ENCODE measurements around the gene ALDH2.
A peak's percentile ranks its signal among the peaks of the same experiment; 100 is the strongest.
"Not testable (repeated sequence)": the region's sequence is repeated elsewhere in the genome, so short reads cannot be mapped to it uniquely, and the experiment has no call there.

ALDH2 gene

GRCh38 chr12:111766608-111767361 is at the start of gene ALDH2:
Gene ALDH2 (plus strand): TSS chr12:111766933. CDS start chr12:111766983, 50 bp downstream.
- Histone ChIP-seq H3K27me3 (ENCODE audit: insufficient read depth, low read length) (no peaks in the 10 kb centered on the region), H2AFZ (ENCODE audit: low read depth, low read length) (peak within 1 kb of the TSS; percentile 75), H3K36me3 (ENCODE audit: insufficient read depth, low read length) (no peaks in the 10 kb centered on the region), H3K9me3 (ENCODE audit: low read length) (no peaks in the 10 kb centered on the region), H3K4me3 (ENCODE audit: low read length) (peak within 1 kb of the TSS; percentile 55), H3K4me1 (ENCODE audit: insufficient read depth, low read length) (peaks cover 15% of the 10 kb centered on the region)

- peaks cover 15% of the 10 kb centered on the region for H3K4me1 ChIP-seq (ENCODE audit: insufficient read depth, low read length)
- H3K4me3 ChIP-seq (ENCODE audit: low read length); H3K9me3 ChIP-seq (ENCODE audit: low read length); H2AFZ ChIP-seq (ENCODE audit: low read depth, low read length); H3K27me3 ChIP-seq (ENCODE audit: insufficient read depth, low read length): not testable (repeated sequence)
- peaks cover 43% of the 10 kb centered on the region for H3K36me3 ChIP-seq (ENCODE audit: insufficient read depth, low read length)
Observed at GRCh38 chr12:111719316-111719715, 47.4 kb upstream of the ALDH2 start.

- H3K4me3 ChIP-seq (ENCODE audit: low read length) = no peak overlapping the region
- no peak overlapping the region for H2AFZ ChIP-seq (ENCODE audit: low read depth, low read length)
- H3K36me3 ChIP-seq (ENCODE audit: insufficient read depth, low read length) = peaks cover 47% of the 10 kb centered on the region
- peaks cover 7% of the 10 kb centered on the region for H3K4me1 ChIP-seq (ENCODE audit: insufficient read depth, low read length)
- peaks cover 11% of the 10 kb centered on the region for H3K9me3 ChIP-seq (ENCODE audit: low read length)
- H3K27me3 ChIP-seq (ENCODE audit: insufficient read depth, low read length) = no peaks in the 10 kb centered on the region
Observed at GRCh38 chr12:111720457-111720856, 46.3 kb upstream of the ALDH2 start.

- Histone ChIP-seq H3K9me3 (ENCODE audit: low read length) (peaks cover 11% of the 10 kb centered on the region), H3K36me3 (ENCODE audit: insufficient read depth, low read length) (peaks cover 43% of the 10 kb centered on the region)
- not testable (repeated sequence) for H3K27me3 ChIP-seq (ENCODE audit: insufficient read depth, low read length); H2AFZ ChIP-seq (ENCODE audit: low read depth, low read length); H3K4me3 ChIP-seq (ENCODE audit: low read length); H3K4me1 ChIP-seq (ENCODE audit: insufficient read depth, low read length)
Observed at GRCh38 chr12:111723646-111724360, 42.9 kb upstream of the ALDH2 start.

- H2AFZ ChIP-seq (ENCODE audit: low read depth, low read length) = no peak overlapping the region
- peaks cover 3% of the 10 kb centered on the region for H3K9me3 ChIP-seq (ENCODE audit: low read length)
- peaks cover 43% of the 10 kb centered on the region for H3K36me3 ChIP-seq (ENCODE audit: insufficient read depth, low read length)
Observed at GRCh38 chr12:111728795-111729194, 37.9 kb upstream of the ALDH2 start.

GRCh38 chr12:111730420-111730819 is 36.3 kb upstream of the ALDH2 start:
- Histone ChIP-seq H3K36me3 (ENCODE audit: insufficient read depth, low read length) (peaks cover 47% of the 10 kb centered on the region), H3K27me3 (ENCODE audit: insufficient read depth, low read length) (no peaks in the 10 kb centered on the region), H3K4me1 (ENCODE audit: insufficient read depth, low read length) (no peaks in the 10 kb centered on the region), H2AFZ (ENCODE audit: low read depth, low read length) (no peak overlapping the region), H3K9me3 (ENCODE audit: low read length) (no peaks in the 10 kb centered on the region), H3K4me3 (ENCODE audit: low read length) (no peak overlapping the region)

More at GRCh38 chr12:111728795-111729194, 37.9 kb upstream of the ALDH2 start:
- no peak overlapping the region for H3K4me3 ChIP-seq (ENCODE audit: low read length)
- no peaks in the 10 kb centered on the region for H3K27me3 ChIP-seq (ENCODE audit: insufficient read depth, low read length)
- no peaks in the 10 kb centered on the region for H3K4me1 ChIP-seq (ENCODE audit: insufficient read depth, low read length)

- Histone ChIP-seq H2AFZ (ENCODE audit: low read depth, low read length) (no peak overlapping the region), H3K4me1 (ENCODE audit: insufficient read depth, low read length) (no peaks in the 10 kb centered on the region), H3K9me3 (ENCODE audit: low read length) (no peaks in the 10 kb centered on the region), H3K27me3 (ENCODE audit: insufficient read depth, low read length) (no peaks in the 10 kb centered on the region), H3K36me3 (ENCODE audit: insufficient read depth, low read length) (peaks cover 51% of the 10 kb centered on the region), H3K4me3 (ENCODE audit: low read length) (no peak overlapping the region)
Observed at GRCh38 chr12:111732786-111733185, 33.9 kb upstream of the ALDH2 start.

- H2AFZ ChIP-seq (ENCODE audit: low read depth, low read length) = no peak overlapping the region
- no peak overlapping the region for H3K4me3 ChIP-seq (ENCODE audit: low read length)
- peaks cover 54% of the 10 kb centered on the region for H3K36me3 ChIP-seq (ENCODE audit: insufficient read depth, low read length)
- H3K9me3 ChIP-seq (ENCODE audit: low read length) = no peaks in the 10 kb centered on the region
- no peaks in the 10 kb centered on the region for H3K27me3 ChIP-seq (ENCODE audit: insufficient read depth, low read length)
- no peaks in the 10 kb centered on the region for H3K4me1 ChIP-seq (ENCODE audit: insufficient read depth, low read length)
Observed at GRCh38 chr12:111733340-111733915, 33.3 kb upstream of the ALDH2 start.

GRCh38 chr12:111739524-111739923 is 27.2 kb upstream of the ALDH2 start:
- not testable (repeated sequence) for H3K9me3 ChIP-seq (ENCODE audit: low read length); H3K4me1 ChIP-seq (ENCODE audit: insufficient read depth, low read length); H3K4me3 ChIP-seq (ENCODE audit: low read length); H3K27me3 ChIP-seq (ENCODE audit: insufficient read depth, low read length); H2AFZ ChIP-seq (ENCODE audit: low read depth, low read length)
- peaks cover 37% of the 10 kb centered on the region for H3K36me3 ChIP-seq (ENCODE audit: insufficient read depth, low read length)

- Histone ChIP-seq H3K36me3 (ENCODE audit: insufficient read depth, low read length) (peaks cover 49% of the 10 kb centered on the region), H3K9me3 (ENCODE audit: low read length) (no peaks in the 10 kb centered on the region), H3K4me3 (ENCODE audit: low read length) (no peak overlapping the region), H3K27me3 (ENCODE audit: insufficient read depth, low read length) (no peaks in the 10 kb centered on the region), H3K4me1 (ENCODE audit: insufficient read depth, low read length) (no peaks in the 10 kb centered on the region), H2AFZ (ENCODE audit: low read depth, low read length) (no peak overlapping the region)
Observed at GRCh38 chr12:111741235-111741812, 25.4 kb upstream of the ALDH2 start.

- Histone ChIP-seq H2AFZ (ENCODE audit: low read depth, low read length) (no peak overlapping the region), H3K4me1 (ENCODE audit: insufficient read depth, low read length) (no peaks in the 10 kb centered on the region), H3K36me3 (ENCODE audit: insufficient read depth, low read length) (peaks cover 55% of the 10 kb centered on the region), H3K9me3 (ENCODE audit: low read length) (no peaks in the 10 kb centered on the region), H3K4me3 (ENCODE audit: low read length) (no peak overlapping the region), H3K27me3 (ENCODE audit: insufficient read depth, low read length) (no peaks in the 10 kb centered on the region)
Observed at GRCh38 chr12:111745211-111745610, 21.5 kb upstream of the ALDH2 start.

GRCh38 chr12:111747333-111747732 is 19.4 kb upstream of the ALDH2 start:
- H3K4me3 ChIP-seq (ENCODE audit: low read length) = no peak overlapping the region
- no peaks in the 10 kb centered on the region for H3K27me3 ChIP-seq (ENCODE audit: insufficient read depth, low read length)
- no peaks in the 10 kb centered on the region for H3K4me1 ChIP-seq (ENCODE audit: insufficient read depth, low read length)
- H2AFZ ChIP-seq (ENCODE audit: low read depth, low read length) = no peak overlapping the region
- H3K36me3 ChIP-seq (ENCODE audit: insufficient read depth, low read length) = peaks cover 55% of the 10 kb centered on the region
- no peaks in the 10 kb centered on the region for H3K9me3 ChIP-seq (ENCODE audit: low read length)

GRCh38 chr12:111748151-111748672 is 18.5 kb upstream of the ALDH2 start:
- Histone ChIP-seq H3K27me3 (ENCODE audit: insufficient read depth, low read length) (no peaks in the 10 kb centered on the region), H3K36me3 (ENCODE audit: insufficient read depth, low read length) (peaks cover 54% of the 10 kb centered on the region), H3K4me1 (ENCODE audit: insufficient read depth, low read length) (no peaks in the 10 kb centered on the region), H2AFZ (ENCODE audit: low read depth, low read length) (no peak overlapping the region), H3K4me3 (ENCODE audit: low read length) (no peak overlapping the region), H3K9me3 (ENCODE audit: low read length) (no peaks in the 10 kb centered on the region)
